Measurements from ENCODE around the gene GPAT3. TPM values are rescaled to one million over a fixed set of nuclear protein-coding genes. Genes with fewer than 3 reads are reported as not detected.

GPAT3 gene
- total RNA-seq, 2 donors from 2014 or later, result 0.33 to 2.0 TPM

GRCh38 chr4:83522239-83522638 lies 13.7 kb upstream of the GPAT3 start:
- TF ChIP-seq CTCF (conservative IDR thresholded peaks at IDR 0.05), result no peak
- Mint-ChIP-seq H3K9me3 (peaks cover 18% of the 10 kb centered on the region), H3K4me1 (no peaks in the 10 kb centered on the region), H3K36me3 (ENCODE audit: low read depth) (peaks cover 3% of the 10 kb centered on the region), H3K4me3 (no peak overlapping the region), H3K27ac (no peak overlapping the region), H3K27me3 (ENCODE audit: insufficient read depth) (peaks cover 2% of the 10 kb centered on the region)
- Histone ChIP-seq H3K9ac (ENCODE audit: extremely low read depth, low read length, poor library complexity, severe bottlenecking) (no peak overlapping the region), H3K4me3 (ENCODE audit: low read length) (no peak overlapping the region), H3K4me1 (ENCODE audit: control insufficient read depth, insufficient read depth, low read length) (no peaks in the 10 kb centered on the region), H3K36me3 (ENCODE audit: control insufficient read depth, insufficient read depth, low read length) (no peaks in the 10 kb centered on the region), H3K27ac (ENCODE audit: low read depth, low read length) (no peak overlapping the region), H3K9me3 (ENCODE audit: control insufficient read depth, low read length) (peaks cover 8% of the 10 kb centered on the region), H3K27me3 (ENCODE audit: control insufficient read depth, insufficient read depth, low read length, poor library complexity, severe bottlenecking) (no peaks in the 10 kb centered on the region)
- WGBS, 2 experiments (ENCODE audit: insufficient coverage in 1 of 2, insufficient read length in 1 of 2), result 87 to 90% methylated on average over 2 to 3 of the region's 3 CpGs
- no peak for DNase-seq

GRCh38 chr4:83527671-83528070 lies 8.2 kb upstream of the GPAT3 start:
- Mint-ChIP-seq H3K36me3 (ENCODE audit: low read depth) (peaks cover 3% of the 10 kb centered on the region), H3K4me1 (no peaks in the 10 kb centered on the region), H3K27ac (no peak overlapping the region), H3K4me3 (no peak overlapping the region), H3K27me3 (ENCODE audit: insufficient read depth) (peaks cover 9% of the 10 kb centered on the region), H3K9me3 (peaks cover 24% of the 10 kb centered on the region)
- Histone ChIP-seq H3K9me3 (ENCODE audit: control insufficient read depth, low read length) (peaks cover 17% of the 10 kb centered on the region), H3K36me3 (ENCODE audit: control insufficient read depth, insufficient read depth, low read length) (no peaks in the 10 kb centered on the region), H3K9ac (ENCODE audit: extremely low read depth, low read length, poor library complexity, severe bottlenecking) (no peak overlapping the region), H3K27ac (ENCODE audit: low read depth, low read length) (no peak overlapping the region), H3K27me3 (ENCODE audit: control insufficient read depth, insufficient read depth, low read length, poor library complexity, severe bottlenecking) (peaks cover 8% of the 10 kb centered on the region), H3K4me1 (ENCODE audit: control insufficient read depth, insufficient read depth, low read length) (no peaks in the 10 kb centered on the region), H3K4me3 (ENCODE audit: low read length) (no peak overlapping the region)
- no peak for DNase-seq
- whole genome bisulfite sequencing, 2 experiments (ENCODE audit: insufficient coverage in 1 of 2, insufficient read length in 1 of 2), result 91 to 100% methylated on average over 1 to 2 of the region's 2 CpGs
- TF ChIP-seq CTCF (conservative IDR thresholded peaks at IDR 0.05), result no peak

GRCh38 chr4:83536362-83537272 lies 709 bp downstream of the GPAT3 start:
- Mint-ChIP-seq H3K27me3 (ENCODE audit: insufficient read depth) (peaks cover 64% of the 10 kb centered on the region), H3K27ac (no peak overlapping the region), H3K36me3 (ENCODE audit: low read depth) (no peaks in the 10 kb centered on the region), H3K4me3 (peak overlapping the region; percentile 74), H3K4me1 (peaks cover 9% of the 10 kb centered on the region), H3K9me3 (no peaks in the 10 kb centered on the region)
- no peaks in the 10 kb centered on the region for H3K4me1 ChIP-seq (ENCODE audit: control insufficient read depth, insufficient read depth, low read length)
- H3K9ac ChIP-seq (ENCODE audit: extremely low read depth, low read length, poor library complexity, severe bottlenecking), result no peak overlapping the region
- WGBS, 2 experiments (ENCODE audit: insufficient coverage in 1 of 2, insufficient read length in 1 of 2), result 5 to 9% methylated on average over 31 to 46 of the region's 46 CpGs
- no peak for TF ChIP-seq CTCF (conservative IDR thresholded peaks at IDR 0.05)
- H3K27ac ChIP-seq (ENCODE audit: low read depth, low read length), result no peak overlapping the region
- H3K9me3 ChIP-seq (ENCODE audit: control insufficient read depth, low read length), result no peaks in the 10 kb centered on the region
- DNase-seq, result no peak
- H3K27me3 ChIP-seq (ENCODE audit: control insufficient read depth, insufficient read depth, low read length, poor library complexity, severe bottlenecking), result peaks cover 72% of the 10 kb centered on the region
- H3K36me3 ChIP-seq (ENCODE audit: control insufficient read depth, insufficient read depth, low read length), result no peaks in the 10 kb centered on the region
- peak overlapping the region; percentile 77 for H3K4me3 ChIP-seq (ENCODE audit: low read length)

All from endodermal cell (in vitro differentiated cells).